Measurements from ENCODE around the gene EEF2K.

DNA sequence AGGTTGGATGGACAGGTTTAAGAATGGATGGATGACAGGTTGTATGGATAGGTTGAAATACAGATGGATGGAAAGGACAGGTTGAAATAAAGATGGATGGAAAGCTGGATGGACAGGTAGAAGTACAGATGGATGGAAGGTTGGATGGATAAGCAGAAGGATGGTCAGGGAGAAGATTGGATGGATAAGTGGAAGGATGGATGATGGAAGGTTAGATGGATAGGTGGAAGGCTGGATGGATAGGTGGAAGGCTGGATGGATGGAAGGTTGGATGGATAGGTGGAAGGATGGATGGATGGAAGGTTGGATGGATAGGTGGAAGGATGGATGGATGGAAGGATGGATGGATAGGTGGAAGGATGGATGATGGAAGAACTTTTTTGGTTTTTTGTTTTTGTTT is 44.7 kb upstream of the EEF2K start:
- no peak for TF ChIP-seq CTCF (IDR thresholded peaks at IDR 0.05)
- no peak for TF ChIP-seq POLR2A (IDR thresholded peaks at IDR 0.05)

All from prostate gland (tissue), 2 donors.